Measurements from ENCODE around the gene DPPA2.

DNA sequence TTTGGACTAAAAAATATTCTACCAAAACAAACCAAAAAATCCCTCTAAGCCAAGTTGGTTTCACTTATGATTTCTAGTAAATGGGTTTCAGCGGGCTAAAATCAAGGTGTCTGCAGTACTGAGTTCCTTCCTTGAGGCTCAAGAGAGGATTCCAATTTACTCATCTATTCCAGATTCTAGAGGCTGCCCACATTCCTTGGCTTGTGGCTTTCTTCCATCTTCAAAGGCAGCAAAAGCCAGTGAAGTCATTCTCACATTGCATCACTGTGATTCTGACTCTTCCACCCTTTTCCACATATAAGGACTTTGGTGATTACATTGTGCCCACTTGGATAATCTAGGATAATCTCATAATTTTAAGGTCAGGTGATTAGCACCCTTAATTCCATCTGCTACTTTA is 48.1 kb downstream of the DPPA2 start:
- TF ChIP-seq CTCF (IDR thresholded peaks at IDR 0.05) (no peak), POLR2A (IDR thresholded peaks at IDR 0.05) (no peak), POLR2AphosphoS5 (IDR thresholded peaks at IDR 0.05) (no peak)

Data from gastroesophageal sphincter (tissue), 3 donors.